Measurements from ENCODE around the gene GP1BB.
"Not testable (repeated sequence)": the region's sequence is repeated elsewhere in the genome, so short reads cannot be mapped to it uniquely, and the experiment has no call there.

The GP1BB gene

GRCh38 chr22:19693981-19694670, 29.2 kb upstream of the GP1BB start:
- no peak for DNase-seq (ENCODE audit: low spot score)

GRCh38 chr22:19694696-19695095, 28.6 kb upstream of the GP1BB start:
- no peak for DNase-seq (ENCODE audit: low spot score)

- DNase-seq (ENCODE audit: low spot score) = no peak
These were observed 26.6 kb upstream of the GP1BB start for GRCh38 chr22:19696504-19697276.

GRCh38 chr22:19697871-19698270, 25.5 kb upstream of the GP1BB start:
- DNase-seq (ENCODE audit: low spot score) = not testable (repeated sequence)

GRCh38 chr22:19700790-19701419, 22.4 kb upstream of the GP1BB start:
- no peak for DNase-seq (ENCODE audit: low spot score)

DNA sequence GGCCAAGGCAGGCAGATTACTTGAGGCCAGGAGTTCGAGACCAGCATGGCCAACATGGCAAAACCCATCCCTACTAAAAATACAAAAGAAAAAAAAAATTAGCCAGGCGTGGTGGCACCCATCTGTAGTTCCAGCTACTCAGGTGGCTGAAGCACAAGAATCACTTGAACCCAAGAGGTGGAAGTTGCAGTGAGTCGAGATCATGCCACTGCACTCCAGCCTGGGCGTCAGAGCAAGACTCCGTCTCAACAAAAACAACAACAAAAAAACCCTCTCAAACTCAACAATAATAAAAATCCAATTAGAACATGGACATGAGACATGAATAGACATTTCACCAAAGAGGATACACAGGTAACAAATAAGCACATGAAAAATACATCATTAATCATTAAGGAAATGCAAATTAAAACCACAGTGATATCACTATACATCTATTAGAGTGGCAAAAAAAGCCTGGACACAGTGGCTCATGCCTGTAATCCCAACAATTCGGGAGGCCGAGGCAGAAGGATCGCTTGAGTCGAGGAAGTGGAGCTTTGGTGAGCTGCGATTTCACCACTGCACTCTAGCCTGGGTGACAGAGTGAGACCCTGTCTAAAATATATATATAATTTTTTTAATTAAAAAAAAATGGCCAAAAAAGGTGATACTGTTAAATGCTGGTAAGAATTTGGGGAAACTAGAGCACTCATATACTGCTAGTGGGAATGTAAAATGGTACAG, 21.8 kb upstream of the GP1BB start:
- DNase-seq (ENCODE audit: low spot score) = no peak

- DNase-seq (ENCODE audit: low spot score) = no peak
These were observed 19.5 kb upstream of the GP1BB start for GRCh38 chr22:19703869-19704268.

DNA sequence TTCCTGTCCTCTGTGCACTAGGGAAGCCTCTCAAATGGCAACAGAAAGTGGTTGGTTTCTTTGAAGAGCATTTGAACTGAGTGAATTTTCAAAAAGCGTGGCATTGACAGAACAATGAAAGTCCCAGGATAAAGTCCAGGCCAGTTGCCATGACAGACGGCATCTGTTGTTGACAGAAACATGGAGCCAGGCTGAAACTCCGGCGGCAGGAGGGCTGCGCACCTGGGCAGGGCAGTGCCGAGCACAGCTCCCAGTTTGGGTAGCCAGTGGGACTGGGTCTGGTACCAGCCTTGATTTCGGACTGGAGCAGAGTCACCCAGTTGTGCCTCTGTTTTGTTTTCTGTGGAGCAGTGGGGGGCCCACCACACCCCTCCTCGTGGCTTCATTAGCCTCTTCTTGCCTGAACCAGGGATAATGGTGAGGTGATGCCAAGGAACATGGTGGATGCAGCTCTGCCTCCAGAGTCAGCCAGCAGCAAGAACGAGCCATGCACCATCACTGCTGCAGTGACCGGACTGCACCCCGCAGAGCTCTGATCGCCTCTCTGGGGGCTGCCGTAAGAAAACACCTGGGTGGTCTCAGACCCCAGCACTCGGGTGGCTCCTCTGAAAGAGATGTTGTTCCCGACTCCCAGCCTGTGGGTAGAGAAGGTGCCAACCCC, 18.9 kb upstream of the GP1BB start:
- no peak for DNase-seq (ENCODE audit: low spot score)

GRCh38 chr22:19705181-19705934, 18.0 kb upstream of the GP1BB start:
- DNase-seq (ENCODE audit: low spot score) = no peak

DNA sequence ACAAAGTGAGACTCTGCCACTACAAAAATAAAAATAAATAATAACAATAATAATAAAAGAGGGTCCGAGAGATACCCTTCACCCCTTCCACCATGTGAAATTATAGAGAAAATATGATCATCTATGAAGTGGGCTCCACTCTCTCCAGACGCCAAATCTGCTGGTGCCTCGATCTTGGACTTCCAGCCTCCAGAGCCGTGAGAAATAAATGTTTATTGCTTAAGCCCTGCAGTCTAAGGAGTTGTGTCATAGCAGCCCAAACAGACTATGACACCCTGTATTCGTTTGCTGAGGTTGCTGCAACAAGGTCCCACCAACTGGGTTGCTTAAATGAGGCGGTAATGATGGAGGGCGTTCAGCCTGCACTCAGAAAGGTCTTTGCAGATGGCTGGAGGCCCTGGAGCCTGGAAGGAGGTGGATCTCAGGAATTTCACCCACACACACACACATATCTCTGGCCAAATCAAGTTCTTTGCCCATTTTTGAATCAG, 16.6 kb upstream of the GP1BB start:
- DNase-seq (ENCODE audit: low spot score) = no peak

GRCh38 chr22:19707347-19708290, 15.7 kb upstream of the GP1BB start:
- DNase-seq (ENCODE audit: low spot score) = no peak

DNA sequence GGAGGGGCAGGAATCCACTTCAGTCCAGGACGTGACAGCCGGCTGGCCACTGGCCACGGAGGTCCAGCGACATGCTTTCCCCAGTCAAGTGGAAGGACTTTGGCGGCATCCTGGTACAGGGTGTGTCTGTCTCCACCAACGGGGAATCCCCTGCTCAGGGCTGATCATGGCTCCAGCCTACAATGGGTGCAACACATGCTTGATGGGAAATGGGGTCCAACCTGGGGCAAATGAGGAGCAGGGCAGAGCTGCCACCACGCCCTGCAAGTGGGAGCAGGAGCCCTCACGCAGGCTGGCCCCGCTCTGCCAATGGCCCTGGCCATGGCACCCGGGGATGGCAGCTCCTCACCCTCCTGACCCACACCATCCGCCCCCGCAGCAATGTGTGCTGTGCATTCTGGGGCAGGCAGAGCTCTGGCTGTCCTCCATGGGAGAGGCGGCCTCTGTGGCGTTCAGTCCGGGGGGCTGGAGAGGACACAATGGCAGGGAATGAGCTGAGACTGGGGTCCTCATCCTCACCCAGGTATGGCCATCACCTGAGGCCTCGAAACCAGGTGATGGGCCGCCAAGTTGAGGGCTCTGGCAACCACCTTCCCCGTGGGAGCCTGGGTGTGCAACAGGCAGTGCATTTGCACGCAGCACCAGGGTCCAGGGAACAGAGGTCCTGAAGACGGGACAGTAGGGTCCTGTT, 14.9 kb upstream of the GP1BB start:
- no peak for DNase-seq (ENCODE audit: low spot score)

- DNase-seq (ENCODE audit: low spot score) = no peak
These were observed 14.1 kb upstream of the GP1BB start for GRCh38 chr22:19709063-19709769.

- no peak for DNase-seq (ENCODE audit: low spot score)
These were observed 13.1 kb upstream of the GP1BB start for GRCh38 chr22:19710020-19710768.

DNA sequence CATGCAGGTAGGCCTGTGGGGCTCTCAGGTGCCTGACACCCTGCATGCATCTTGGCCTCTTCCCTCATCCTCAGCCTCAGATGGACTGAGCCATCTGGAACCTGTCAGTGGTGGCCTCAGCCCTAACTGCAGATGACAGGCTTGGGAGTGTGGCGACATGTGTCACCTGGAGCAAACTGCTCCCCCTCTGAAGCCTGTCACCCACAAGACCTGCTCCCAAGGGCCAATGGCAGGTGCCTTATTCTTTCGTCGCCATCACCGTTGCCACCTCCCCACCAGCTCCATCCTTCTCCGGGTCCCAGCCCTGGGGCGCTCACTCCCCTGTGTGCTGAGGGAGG, 12.6 kb upstream of the GP1BB start:
- DNase-seq (ENCODE audit: low spot score) = no peak

DNA sequence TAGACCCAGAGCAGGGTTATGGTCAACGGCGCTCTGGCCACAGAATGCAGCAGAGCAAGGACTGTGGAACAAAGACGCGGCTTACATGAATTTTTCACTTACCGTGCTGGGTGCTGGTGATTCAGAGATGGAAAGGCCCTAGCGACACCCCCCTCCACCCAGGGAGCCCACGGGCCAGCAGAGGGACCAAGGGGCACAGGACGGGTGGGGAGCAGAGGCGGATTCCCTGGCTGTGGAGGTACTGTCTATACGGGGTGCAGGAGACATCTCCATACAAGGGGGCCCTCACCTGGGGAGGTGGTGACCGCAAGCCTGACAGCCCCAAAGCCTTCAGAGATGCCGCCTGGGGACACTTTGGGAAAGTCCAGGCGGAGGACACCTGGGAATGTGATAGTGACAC, 10.1 kb upstream of the GP1BB start:
- no peak for DNase-seq (ENCODE audit: low spot score)

DNA sequence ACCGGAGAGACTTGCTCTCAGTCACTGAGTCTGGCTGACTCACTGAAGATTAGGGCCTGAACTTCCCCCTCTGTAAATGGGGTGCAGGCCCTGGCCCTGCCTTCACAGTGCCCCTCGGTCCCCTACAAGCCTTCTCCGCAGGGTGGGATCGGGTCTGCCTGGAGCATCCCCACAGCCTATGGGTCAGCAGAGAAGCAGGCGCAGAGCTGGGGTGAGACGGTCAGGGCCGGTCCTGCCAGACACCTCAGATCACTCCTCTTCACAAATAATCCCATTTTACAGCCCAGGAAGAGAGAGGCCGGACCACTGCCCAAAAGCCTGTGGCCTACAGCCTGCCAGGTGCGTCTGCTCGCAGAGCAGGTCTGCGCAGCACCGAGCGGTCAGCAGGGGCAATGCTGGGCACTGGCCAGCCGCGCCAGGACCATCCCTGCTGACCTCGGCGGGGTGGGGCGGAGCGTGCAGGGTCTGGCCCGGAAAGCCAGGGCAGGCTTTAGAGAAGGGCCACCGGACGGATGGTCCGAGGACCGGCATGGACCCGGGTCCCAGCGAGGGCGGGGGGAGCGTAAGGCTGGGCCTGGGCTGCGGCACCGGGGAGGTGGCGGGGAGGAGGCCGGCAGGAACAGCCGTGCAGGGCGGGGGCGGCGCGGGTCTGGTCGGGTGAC, 9.6 kb upstream of the GP1BB start:
- no peak for DNase-seq (ENCODE audit: low spot score)
